Inferior parietal cortex (tissue), 1 donor: Measurements from ENCODE around the gene STAC3.

Experiments
- DNase-seq: peaks from one replicate; pipeline ENCODE4 v3.0.0-alpha.2; 2016; ENCODE audit errors: extremely low spot score

The STAC3 gene

GRCh38 chr12:57236201-57236924, 14.6 kb downstream of the STAC3 start:
- DNase-seq = no peak

DNA sequence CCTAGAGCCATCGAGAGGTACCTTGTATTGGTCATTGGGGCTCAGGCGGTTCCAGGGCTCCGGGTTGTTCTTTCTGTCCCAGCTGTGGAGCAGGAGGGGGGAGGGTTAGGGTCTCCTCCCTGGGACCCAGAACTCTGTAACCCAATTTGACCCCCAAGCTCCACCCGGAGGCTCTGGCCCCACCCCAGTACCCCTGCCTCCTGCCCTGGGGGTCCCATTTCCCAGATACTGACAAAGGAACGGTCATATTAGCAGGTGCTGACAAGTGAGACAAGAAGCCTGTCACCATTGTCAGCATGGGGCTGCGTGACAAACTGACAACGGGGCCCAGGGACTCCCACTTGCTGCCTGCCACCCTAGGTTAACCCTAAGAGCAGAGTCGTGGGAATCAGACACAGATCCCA, 15.3 kb downstream of the STAC3 start:
- no peak for DNase-seq

GRCh38 chr12:57235017-57235727, 15.8 kb downstream of the STAC3 start:
- no peak for DNase-seq

DNA sequence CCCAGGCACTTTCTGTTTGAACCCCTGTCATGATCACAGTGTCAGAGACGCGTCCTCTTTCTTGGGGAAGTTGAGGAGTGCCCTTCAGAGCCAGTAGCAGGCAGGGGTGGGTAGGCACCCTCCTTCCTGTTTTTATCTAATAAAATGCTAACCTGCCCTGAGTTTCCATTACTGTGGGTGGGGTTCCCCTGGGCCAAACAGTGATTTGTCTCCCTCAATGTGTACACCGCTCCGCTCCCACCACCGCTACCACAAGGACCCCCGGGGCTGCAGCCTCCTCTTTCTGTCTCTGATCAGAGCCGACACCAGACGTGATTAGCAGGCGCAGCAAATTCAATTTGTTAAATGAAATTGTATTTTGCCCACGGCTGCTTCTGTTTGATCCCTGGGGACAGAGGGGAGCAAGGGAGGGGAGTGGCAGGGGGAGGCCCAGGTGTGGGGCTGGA, 16.4 kb downstream of the STAC3 start:
- no peak for DNase-seq

DNA sequence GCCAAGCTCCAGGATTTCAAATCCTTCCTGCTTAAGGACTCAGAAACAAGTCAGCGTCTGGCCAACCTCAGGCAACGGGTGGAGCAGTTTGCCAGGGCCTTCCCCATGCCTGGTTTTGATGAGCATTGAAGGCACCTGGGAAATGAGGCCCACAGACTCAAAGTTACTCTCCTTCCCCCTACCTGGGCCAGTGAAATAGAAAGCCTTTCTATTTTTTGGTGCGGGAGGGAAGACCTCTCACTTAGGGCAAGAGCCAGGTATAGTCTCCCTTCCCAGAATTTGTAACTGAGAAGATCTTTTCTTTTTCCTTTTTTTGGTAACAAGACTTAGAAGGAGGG, 16.8 kb downstream of the STAC3 start:
- DNase-seq = no peak

- DNase-seq = no peak
Observed at GRCh38 chr12:57233357-57234232, 17.4 kb downstream of the STAC3 start.

- DNase-seq = no peak
Observed at GRCh38 chr12:57232156-57232756, 18.7 kb downstream of the STAC3 start.

DNA sequence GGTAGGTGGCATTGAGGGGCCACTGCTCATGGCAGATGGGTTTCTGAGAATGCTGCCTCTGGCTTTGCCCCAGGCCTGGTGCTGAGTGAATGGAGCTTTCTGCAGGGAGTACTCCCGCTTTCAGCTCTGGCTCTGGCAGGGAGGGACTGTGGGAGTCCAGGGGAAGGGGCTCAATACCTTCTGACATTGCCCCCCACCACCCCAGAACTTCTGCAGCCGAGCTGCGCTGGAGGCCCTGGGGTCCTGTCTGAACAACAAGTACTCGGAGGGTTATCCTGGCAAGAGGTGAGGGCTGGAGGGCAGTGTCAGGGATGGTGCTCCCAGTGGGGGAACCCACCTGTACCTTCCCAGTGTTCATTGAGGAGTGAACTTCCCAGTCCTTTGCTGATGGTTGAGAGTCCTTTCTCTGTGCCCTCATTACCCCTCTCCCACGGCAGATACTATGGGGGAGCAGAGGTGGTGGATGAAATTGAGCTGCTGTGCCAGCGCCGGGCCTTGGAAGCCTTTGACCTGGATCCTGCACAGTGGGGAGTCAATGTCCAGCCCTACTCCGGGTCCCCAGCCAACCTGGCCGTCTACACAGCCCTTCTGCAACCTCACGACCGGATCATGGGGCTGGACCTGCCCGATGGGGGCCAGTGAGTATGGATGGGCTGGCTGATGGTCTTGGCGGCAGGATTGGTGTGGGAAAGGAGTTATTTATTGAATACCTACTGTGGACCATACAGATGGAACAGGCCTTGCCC, 19.5 kb downstream of the STAC3 start:
- DNase-seq = no peak

GRCh38 chr12:57230381-57231155, 20.4 kb downstream of the STAC3 start:
- no peak for DNase-seq

DNA sequence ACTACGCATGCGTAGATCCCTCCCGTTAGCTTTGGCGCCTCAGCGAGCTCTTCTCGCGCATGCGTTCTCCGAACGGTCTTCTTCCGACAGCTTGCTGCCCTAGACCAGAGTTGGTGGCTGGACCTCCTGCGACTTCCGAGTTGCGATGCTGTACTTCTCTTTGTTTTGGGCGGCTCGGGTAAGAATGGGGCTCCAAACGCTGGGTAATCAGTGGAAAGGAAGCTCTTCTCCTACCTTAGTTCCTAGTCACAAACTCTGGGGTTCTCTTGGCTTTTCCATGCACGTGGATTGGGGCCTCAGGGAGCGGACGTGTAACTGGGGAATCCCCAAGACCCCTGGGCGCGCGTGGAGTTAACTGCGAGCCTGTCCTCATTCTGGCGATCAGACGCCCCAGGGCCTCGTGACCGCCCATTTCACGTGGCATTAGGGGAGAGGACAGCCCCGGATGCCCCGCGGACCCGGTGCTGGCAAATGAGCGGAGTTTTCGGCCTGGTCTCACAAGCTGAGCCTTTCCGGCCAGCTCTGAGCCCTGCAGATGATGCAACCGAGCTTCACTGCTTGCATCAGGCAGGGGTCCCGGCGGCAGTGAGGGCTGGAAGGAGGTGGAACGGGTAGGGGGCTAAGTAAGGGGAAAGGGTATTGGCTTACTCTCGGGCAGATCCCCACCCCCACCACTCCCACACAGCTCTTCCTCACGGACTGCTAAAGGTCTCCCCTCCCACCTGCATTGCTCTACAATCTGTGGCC, 21.2 kb downstream of the STAC3 start, which contains the start of gene SHMT2:
Gene SHMT2, plus strand, starts transcription at position 78 of the 747 bp plus-strand sequence. Its CDS starts 68 bp downstream, at position 146.
- DNase-seq = peak; percentile 98

GRCh38 chr12:57229046-57229633, 21.8 kb downstream of the STAC3 start:
- DNase-seq = no peak

DNA sequence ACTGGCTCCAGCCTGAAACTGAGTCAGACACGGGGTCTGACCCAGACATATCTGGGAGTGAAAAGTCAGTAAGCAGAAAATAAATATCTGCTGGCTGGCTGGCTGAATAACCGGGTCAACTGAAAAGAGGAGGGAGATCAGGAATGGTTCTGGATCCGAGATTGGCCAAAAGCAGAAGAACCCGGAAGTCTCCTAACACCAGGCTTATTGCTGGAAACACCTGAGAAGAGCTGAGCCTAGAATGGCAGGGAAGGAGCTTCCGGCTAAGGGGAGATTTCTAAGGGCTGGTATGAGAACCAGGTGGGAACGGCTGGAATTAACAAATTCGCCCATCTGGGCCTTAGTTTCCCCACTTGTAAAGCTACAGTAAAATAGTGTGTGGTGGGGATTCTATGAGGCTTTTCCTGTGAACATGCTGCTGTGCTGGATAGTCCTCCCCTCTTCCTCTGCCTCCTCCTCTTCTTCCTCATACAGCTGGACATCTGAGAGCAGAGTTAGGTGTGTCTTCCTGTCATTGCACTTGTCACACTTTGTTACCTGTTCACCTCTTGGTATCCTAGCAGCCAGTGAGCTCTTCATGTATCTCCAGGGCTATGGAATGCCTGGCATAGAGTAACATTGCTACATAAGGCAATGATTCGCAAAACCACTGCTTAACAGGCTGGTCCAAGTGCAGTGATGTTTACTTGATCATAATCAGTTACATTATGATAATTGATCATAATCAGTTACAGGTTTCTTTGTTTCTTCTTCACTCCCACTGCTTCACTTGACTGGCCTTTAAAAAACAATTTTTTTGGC, 23.5 kb downstream of the STAC3 start:
- DNase-seq = no peak

DNA sequence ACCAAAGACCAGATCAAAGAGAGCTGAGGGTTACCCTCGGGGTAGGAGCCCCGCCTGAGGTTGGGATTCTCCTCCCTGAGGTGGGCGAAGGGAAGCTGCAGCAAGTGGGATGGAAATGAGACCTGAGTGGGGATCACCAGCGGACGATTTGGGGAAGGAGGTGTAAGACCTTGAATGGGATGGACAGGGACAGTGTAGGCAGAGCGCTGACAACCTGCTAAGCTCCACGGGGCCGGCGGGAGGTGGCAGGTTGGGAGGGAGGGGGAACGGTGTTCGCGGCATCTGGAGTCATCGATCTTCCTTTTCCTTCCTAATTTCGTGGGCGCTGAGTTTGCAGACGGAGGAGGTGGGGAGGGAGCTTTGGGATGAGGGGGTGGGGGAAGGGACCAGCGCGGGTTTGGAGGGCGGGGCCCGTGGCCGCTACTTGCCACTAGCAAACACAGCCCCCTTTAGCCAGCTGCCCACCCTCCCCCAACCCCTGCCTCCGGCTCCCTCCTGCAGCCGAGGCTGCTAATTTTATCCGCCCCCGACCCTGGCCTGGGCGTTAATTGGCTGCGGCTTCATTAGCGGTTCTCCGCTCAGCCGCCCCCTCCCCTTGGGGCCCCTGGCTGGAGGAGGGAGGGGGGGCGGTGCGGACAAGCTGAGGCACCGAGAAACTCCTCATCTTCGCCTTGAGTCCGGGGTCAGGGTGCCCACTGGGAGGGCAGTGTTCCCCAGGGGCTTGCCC, 24.2 kb downstream of the STAC3 start:
- no peak for DNase-seq

DNA sequence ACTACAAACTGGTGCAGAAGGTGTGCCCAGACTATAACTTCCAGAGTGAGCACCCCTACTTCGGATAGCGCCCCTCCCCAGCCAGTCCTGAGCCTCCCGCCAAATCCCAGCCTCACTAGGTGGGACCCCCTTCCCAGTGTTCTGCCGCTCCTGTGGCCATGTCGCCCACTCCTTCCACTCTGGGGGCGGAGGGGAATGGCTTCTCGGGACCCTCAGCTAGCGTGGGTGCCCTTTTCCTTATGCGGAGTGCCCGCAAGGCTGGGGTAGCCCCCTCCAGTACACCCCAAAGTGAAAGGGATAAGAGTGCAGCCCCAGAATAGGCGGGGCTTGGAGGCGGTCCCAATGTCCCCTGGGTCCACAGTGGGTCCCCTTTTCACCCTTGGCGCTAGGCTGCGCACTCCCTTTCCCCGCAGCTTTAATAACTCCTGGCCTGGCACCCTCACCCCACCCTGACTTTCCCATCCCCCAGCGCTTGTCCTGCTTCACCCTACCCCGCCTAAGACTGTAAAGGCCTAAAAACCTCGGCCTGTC, 25.2 kb downstream of the STAC3 start:
- no peak for DNase-seq

DNA sequence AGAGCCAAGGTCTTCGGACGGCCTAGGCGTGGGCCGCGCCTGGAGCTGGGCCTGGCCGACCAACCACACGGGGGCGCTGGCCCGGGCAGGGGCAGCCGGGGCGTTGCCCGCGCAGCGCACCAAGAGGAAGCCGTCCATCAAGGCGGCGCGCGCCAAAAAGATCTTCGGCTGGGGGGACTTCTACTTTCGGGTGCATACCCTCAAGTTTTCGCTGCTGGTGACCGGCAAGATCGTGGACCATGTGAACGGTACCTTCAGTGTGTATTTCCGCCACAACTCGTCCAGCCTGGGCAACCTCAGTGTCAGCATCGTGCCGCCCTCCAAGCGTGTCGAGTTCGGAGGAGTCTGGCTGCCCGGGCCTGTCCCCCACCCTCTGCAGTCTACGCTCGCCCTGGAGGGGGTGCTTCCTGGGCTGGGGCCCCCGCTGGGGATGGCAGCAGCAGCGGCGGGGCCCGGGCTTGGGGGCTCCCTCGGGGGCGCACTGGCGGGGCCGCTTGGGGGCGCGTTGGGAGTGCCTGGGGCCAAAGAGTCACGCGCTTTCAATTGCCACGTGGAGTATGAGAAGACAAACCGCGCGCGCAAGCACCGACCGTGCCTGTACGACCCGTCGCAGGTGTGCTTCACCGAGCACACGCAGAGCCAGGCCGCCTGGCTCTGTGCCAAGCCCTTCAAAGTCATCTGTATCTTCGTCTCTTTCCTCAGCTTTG, 25.9 kb downstream of the STAC3 start:
- no peak for DNase-seq

DNA sequence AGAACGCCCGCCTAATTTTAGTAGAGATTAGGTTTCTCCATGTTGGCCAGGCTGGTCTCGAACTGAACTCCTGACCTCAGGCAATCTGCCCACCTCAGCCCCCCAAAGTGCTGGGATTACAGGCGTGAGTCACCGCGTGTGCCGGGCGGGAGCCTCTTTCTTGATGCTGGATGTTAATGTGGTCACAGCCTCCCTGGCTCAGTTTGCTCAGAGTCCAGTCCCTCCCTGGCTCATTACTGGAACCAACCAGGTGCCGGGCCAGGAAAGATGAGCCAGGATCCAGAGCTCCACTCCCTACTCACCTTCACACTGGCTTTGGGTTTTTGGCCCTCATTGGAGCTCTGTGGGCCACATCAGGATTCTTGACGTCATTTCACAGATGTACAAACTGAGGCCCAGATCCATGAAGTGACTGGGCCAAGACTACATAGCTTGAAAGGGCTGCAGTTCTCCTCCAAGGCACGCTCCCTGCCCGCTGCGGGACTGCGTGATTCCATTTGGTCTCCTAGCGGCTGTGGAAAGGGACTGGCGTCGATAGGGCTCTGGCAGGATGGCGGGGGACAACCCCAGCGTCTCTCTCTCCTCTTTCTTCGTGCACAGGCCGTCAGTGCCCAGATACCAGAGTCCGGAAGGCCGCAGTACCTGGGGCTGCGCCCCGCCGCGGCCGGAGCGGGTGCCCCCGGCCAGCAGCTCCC, 26.6 kb downstream of the STAC3 start:
- no peak for DNase-seq
